Activated T-cell treated with anti-CD3 and anti-CD28 coated beads for 24 hours (primary cell): ENCODE results near the gene PLXNA1.

Source experiments
- DNase-seq: peaks from one replicate; pipeline ENCODE4 v3.0.0-alpha.2; 2020; ENCODE audit warnings: low read depth

The PLXNA1 gene

DNA sequence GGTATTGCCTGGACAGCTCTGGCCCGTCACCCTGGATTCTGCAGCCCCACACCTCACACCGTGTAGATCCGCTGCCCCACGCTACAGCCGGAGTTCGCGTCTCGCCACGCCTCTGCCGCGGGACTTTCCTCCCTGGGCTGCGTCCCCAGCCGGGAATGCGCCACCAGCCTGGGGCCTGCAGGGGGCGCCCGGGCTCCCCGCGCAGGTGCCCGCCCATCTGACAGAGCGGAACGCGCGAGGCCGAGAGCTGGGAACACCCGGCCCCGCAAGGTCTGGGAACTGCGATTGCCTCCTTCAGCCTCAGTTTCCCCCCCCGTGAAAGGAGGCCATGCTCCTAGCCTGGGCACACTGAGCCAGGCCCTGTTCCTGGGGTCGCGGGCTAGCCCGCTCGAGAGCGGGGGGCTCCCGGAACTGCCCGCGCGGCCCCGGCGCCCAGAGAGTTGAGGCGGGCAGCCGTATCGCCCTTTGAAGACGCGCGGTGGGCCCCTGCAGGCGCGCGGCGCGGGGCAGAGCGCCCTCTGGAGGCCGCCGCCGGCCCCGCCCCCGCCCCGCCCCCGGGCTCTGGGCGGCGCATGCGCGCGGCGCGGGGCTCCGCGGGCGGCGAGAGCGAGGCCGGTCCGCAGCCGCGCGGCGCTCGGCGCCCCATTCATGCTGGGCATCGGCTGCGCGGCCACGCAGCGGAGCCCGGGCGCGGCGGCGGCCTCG is at the start of gene PLXNA1:
Gene PLXNA1, plus strand, starts transcription at position 645 of the 705 bp plus-strand sequence. CDS start 5,479 bp downstream, outside the sequence.
- peak; percentile 84 for DNase-seq

DNA sequence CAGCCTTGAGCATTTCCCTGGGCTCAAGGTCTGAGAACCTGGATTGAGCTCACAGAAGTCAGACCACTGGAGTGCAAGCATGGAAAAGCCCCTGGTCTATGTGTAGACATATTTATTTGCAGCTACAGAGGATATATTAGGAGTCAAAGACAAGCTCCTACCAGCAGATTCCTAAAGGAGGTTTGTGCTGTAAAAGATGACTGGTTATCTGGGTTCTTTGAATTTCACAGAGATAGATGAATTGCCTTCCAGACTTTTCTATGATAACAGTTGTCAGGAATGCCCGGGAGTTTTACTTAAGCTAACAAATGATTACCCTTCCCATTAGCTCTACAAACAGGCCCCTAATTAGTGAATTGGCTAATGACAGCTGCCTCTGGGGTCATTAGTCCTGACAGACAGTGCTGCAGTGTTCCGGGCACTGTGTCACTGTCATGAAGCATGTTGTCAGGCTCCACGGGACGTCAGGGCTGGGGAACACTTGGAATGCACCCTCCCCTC is 48.8 kb upstream of the PLXNA1 start:
- DNase-seq = no peak

DNA sequence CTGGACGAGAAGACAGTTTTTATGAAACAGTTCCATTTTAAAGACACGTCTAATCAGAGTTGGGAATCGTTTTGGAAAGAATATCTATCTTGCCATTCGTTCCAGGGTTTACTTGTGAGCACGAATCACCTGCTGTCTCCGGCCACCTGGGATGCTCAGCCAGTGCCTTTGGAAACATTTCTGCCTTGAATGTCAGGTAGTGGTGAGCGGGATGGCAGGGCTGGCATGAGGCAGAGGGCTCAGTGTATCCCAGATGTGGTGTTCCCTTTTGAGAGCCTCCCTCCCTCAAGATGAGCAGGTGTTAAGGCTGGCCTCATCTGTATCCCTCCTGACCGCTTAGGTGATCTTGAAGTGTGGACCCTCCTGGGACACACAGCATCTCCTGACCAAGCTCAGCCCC is 47.9 kb upstream of the PLXNA1 start:
- DNase-seq = no peak

DNA sequence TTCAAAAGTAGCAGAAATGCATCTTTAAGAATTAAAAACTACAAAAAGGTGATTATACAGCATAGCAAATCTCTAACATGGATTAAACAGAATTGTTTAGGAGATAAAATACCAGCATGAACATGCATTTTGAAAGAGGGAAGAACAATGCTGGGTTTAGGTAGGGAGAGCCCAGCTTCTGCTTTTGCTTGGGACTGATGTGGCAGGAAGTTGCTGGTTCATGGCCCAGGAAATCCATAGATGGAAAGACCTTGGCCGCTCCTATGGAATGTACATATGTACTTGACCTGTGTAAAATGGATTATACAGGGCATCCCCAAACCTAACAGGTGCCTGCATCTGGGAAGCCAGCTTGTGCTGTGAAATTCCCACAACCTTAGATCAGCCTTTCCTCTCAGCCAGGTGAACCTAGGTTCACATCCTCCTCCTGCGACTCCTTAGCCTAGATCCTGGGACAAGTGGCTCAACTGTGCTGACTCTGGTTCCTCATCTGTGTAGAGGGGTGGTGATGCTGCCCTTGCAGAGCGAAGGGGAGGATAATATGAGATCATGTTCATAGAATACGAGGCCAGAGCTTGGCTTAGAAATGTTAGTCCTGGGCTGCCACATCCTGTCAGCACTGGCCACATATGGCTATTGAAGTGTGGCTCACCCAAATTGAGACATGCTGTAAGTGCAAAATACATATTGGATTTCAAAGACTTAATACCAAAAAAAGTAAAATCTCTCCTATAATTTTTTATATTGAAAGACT is 47.0 kb upstream of the PLXNA1 start:
- DNase-seq = no peak

DNA sequence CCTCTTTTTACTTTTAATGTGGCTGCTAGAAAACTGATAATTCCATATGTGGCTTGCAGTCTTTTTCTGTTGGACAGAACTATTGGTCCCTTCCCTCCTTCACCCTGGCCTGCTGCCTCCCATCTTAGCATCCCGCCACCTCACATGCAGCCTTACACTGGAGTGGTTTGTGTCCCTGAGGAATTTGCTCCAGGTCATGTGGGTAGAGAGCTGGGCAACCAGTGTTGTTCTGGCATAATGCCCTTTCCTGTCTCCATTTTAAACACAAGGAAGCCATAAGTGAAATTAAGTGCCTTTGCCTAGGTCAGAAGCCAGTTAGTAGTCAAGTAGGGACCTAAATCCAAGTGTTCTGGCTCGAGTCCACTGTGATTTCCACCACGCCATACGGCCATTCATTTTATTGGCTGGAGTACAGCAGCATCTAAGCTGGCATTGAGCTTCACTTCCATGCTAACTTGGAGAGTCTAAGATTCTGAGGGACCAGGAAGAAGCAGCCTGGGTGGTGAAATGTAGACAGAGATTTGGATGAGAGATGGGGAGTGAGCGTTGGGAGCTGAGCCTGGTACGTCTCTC is 46.0 kb upstream of the PLXNA1 start:
- no peak for DNase-seq

DNA sequence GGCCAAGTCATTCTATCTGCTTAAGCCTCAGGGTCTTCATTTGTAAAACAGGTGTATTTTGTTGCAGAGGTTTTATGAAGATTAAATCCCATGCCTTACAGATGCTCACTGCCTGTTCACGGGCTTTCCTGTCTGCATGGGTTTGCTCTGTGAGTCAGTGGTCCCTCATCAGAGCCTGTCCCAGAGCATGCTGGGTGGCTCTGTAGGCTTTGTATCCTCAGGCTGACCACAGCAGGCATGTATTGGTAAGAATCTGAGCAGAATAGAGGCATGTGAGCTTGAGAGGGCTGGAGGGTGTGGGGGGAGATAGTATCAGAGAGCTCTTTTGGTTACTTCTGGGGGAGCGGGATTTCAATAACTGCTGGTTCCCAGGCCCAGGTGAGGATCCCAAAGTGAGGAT is 45.4 kb upstream of the PLXNA1 start:
- no peak for DNase-seq

DNA sequence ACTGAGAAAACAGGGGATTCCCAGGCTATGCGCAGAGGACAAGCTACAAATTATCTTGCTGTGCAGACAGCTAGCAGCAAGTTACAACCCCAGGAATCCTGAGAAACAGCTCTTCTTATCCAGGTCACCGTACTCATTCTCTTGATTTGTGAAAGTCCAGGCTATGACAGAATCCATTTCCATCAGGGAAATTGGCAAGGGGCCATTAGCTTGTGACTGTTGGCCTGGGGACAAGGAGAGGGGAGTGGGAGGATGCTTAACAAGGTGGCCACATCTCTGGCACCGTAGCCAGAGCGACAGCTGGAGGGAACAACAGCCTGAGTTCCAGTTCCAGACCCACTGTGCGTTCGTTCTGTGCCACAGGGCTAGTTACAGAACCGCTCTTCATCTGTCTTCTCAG is 44.9 kb upstream of the PLXNA1 start:
- DNase-seq = no peak

DNA sequence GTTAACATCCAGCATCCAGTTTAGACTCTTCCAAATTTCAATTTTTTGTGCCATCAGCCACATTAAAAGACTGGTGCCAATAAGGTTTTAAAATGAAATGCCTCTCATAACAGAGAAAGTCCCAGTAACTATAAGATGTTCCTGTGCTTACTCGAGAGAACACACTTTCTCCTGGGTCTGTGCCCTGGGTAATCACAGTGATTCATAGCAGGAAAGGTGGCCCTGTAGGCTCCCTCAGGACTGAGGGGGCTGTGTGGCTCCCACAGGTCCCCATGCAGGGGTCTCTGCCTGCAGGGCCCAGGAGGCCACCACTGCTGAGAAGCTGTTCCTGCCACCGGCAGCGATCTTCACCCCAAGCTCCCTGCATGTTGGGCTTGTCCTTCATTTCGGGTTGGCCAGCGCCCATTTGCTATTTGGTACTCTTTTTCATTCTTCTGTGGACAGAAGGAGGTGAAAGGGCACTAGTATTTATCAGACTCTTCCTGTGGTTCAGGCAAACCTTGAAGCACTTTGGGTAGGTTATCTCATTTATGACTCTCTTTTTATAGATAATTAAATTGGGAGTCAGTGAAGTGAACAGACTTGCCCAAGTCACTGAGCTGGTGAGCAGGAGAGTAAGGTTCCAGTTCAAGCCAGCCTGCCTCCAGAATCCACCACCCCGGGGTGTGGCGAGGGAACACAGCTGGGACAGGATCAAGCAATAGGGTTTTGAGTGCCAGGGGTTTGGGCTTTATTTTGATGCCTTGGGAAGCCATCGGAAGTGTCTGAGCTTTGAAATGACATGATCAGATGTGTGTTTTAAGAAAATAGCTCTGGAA is 44.2 kb upstream of the PLXNA1 start:
- no peak for DNase-seq

DNA sequence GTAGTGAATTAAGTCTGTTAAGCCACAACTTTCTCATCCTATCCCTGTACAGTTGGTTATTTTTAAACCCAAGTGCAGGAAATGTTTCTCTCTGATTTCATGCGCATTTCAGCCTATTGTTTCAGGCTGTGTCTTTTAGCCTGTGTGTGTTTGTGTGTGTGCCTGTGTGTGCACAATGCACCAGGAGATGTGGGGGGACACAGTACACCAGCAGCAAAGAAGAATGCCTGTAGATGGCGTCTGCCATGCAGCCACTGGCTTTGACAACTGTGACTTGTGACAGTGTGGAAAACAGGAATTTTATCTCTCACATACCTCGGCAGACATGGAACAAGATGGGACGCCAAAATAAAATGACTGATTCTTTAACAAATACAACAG is 43.6 kb upstream of the PLXNA1 start:
- DNase-seq = no peak

DNA sequence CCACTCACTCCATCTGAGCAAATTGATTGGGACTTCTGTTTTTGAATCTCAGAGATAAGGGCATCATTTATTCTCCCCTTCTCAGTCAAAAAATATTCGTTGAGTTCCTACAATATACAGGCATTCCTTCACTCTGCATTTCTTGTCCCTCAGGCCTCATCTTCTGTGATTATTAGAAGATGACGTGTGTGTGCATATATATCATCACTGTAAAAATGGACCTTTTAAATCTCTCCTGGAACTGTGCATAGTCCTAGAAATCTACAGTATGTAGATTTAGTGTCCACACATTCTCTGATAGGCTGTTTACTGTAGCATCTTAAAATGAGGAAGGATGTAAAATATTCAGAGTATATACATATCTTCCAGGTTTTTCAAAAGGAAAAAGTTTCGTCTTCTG is 43.2 kb upstream of the PLXNA1 start:
- DNase-seq = no peak

DNA sequence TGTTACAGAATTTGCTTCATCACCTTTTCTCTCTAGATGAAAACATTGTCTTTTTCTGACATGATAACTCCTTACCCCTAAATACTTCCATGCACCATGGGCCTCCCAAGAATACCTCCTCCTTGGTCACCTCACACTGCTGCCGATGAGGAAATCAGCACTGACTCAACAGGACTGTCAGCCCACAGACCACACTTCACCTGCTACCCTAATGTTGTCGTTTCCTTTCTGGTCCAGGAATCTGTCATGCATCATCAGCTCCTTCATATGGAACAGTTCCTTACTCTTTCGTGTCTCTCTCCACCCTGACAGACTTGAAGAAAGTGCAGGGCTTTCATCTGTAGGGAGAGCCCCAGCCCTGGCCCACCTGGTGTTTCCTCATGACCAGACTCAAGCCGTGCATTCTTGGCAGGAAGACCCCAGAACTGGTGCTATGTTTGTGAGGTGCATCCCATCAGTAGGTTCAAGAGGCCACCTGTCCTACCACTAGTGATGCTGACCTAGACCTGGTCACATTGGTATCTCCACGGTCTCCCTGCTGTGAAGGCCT is 41.1 kb upstream of the PLXNA1 start:
- DNase-seq = no peak

DNA sequence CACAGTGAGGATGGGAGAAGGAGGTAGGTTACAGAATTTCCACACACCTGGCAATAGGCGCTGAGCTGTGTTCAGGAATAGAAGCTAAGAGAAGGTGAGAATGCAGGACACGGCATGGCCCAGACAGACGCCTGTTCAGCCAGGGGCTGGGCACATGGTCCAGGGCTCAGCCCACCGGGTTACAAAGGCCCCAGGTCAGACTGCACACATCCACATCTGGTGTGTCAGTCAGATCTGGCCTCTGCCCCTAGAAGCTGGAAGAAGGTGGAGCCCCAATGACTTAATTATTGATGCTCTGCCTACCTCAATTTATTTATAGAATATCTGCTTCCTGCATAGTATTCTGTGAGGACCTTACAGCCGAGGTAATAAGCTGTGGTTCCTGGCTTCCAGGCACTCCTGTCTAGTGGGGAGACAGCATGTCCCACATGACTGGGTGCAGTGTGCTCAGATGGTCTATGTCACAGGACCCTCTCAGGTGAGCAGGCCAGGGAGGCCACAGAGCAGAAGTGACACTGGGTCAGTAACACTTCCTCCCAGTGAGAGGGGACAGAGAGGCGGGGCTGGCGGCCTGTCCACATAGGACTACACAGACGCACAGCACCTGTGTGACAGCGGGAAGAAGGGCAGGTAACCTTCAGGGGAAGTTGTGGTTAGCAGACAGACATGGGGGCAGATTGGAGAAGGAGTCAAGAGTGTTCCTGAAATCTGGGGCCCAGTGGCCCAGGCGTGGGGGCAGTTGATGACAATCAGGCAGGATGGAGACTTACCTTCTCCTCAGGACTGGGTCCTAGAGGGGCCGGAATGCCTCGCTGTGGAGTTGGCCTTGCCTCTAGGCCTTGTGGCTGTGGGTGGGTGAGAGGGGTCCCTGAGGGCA is 38.6 kb upstream of the PLXNA1 start:
- DNase-seq = no peak

DNA sequence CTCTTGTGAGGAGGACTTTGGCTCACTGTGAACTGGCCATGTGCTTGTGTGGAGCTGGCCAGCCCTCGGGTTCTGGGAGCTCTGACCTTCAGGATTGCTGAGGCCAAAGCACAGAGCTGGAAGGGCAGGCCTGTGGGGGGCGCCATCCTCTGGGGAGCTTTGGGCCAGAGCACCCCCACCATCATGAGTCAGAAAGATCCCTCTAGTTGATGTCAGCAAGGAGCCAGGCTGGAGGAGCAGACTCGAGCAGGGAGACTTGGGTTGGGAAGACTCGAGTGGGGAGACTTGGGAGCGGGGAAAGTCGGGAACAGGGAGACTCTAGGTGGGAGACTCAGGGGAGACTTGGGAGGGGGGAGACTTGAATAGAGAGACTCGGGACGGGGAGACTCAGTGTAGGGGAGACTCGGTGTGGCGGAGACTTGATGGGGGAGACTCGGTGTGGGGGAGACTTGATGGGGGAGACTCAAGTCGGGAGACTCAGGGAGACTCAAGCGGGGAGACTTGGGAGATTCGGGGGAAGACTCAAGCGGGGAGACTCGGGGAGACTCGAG is 37.7 kb upstream of the PLXNA1 start:
- no peak for DNase-seq

DNA sequence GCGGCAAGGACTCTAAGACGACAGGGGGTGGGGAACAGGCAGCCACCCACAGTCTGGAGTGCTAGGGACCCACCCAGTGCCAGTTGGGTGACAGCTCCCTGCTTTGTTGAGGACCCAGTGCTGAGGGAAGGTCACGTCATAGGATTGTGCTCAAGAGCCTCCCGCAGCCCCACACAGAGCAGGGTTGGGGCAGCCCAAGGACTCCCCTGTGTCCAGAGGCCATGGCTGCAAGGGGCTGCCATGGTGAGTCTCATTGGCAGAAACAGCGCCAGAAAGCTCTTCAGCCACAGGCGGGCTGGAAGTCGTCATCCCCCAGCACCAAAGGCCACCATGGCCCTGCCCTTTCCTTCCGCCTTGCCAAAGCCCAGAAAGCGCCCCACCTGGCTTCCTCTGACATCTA is 37.0 kb upstream of the PLXNA1 start:
- DNase-seq = no peak

DNA sequence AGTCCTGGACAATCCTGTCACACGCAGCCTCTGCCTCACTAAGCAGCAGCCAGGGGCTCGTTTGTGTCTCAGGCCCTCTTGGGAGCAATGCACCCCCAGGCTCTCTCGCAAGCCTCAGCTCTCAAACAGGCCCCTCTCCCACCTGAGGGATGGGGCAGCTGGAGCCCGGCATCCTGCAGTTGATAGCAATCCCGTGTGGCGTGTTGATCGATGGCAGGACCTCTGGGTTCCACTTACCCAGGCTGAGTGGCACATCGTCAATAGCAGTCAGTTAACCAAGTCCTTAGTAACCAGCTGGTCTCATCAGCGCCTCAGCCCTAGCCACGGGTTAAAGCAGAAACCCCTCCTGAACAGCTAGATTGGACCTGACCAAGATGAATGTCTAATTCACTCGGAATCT is 36.5 kb upstream of the PLXNA1 start:
- no peak for DNase-seq

DNA sequence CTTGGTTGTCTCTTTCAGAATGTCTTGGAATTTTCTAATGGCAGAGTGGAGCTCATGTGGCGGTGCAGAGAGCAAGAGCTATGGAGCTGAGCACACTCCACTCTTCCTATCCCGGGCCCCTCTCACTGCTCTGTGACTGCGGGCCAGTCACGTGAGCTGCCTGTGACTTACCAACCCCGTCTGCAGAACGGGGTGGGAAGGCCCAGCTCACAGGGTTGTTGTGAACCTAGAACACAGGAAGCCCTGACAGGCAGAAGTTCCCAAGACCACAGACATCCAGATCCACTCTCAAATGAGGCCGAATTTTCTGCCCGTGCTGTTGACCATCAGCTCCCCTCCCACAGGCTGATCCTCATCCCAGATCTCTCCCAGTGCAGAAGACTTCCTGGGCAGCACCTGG is 35.5 kb upstream of the PLXNA1 start:
- DNase-seq = no peak

DNA sequence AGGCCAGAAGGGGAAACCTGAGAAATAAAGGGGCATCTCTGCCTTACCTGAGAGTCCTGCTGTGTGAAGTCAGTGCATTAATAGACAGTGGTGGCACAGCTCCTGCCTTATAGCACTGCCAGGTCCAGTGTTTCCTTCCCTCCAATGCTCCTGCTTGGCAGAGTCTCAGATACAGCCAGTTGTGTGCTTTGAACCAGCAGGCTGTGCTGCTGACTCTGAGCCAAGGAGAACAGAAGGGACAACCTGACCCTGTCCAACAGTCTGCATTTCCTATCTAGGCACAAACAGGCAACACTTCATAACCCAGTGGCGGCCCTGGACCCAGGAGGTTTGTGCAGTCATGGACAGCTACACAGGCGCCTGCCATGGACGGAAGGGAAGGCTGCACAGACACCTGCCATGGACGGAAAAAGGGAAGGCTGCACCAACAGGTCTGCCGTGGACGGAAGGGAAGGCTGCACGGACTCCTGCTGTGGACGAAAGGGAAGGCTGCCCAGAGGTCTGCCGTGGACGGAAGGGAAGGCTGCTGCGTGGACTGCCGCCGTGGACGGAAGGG is 33.9 kb upstream of the PLXNA1 start:
- DNase-seq = no peak

DNA sequence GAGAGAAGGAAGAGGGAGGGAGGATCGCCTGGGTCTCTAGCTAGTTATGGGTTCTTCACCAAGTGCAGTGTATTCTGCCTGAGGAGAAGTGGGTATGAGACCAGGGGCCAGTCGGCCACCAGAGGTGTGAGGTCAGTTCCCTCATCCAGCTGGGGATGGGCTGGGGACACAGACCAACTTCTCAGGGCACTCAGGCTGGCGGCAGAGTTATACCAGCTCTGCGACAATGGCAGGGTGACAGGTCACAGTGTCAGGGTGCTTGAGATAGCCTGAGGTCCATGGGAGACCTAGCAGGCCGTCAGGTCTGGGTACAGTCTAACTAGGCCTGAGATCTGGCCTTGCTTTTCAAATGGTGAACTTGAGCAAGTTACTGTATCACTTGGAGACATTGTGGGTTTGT is 31.4 kb upstream of the PLXNA1 start:
- DNase-seq = no peak

DNA sequence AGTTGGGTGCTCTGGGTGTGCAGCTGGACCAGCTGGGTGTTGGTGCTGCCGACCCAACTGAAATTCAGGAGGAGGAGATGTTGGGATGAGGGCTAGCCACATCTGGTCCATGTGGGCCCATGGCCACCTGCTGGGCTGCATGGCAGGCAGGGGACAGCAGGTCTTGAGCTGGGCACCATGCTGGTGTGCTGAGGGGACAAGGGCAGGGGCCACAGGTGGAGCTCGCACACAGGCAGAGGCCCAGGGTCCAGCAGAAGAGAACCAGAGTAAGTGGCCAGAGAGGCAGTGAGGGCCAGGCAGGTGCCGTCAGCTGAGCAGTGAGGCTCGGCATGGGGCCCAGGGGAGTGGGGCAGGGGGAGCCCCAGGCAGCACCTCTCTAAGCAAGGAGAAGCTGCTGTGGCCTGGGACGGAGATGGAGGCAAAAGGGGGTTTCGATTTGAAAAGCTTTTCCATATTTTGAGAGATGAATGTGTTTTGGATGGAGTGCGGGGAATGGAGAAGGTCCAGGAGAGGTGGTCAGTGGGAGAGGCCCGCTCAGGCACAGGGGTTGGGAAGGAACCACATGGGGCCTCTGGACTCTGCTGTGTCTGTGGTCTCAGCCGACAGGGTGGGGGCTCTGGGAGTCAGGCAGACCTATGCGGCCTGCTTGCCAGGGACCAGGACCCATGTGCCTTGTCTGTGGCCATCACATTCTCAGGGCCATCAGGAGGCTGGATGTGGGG is 30.5 kb upstream of the PLXNA1 start:
- DNase-seq = no peak
